G401 (cell line): ENCODE measurements around the gene MARCHF3. TPM values are rescaled to one million over a fixed set of nuclear protein-coding genes. Genes with fewer than 3 reads are reported as not detected.

Experiments
- DNase-seq: peaks from one replicate; pipeline ENCODE4 v3.0.0-alpha.2; 2015; ENCODE audit warnings: low spot score
- in situ Hi-C: cut with HindIII; loops from 2 replicates; pipeline ENCODE4 v1.10.0; 2016; ENCODE audit warnings: low sequenced_read_pairs, mixed read lengths
- total RNA-seq: library from RNA; depleted of rRNA; stranded (reverse); fragments of >200 nt; shearing (Covaris generic); gene quantifications from 2 replicates; pipeline ENCODE4 v1.2.3, GENCODE V29; 2014; rRNA removed

Gene MARCHF3
- not detected in 2 replicates for total RNA-seq

DNA sequence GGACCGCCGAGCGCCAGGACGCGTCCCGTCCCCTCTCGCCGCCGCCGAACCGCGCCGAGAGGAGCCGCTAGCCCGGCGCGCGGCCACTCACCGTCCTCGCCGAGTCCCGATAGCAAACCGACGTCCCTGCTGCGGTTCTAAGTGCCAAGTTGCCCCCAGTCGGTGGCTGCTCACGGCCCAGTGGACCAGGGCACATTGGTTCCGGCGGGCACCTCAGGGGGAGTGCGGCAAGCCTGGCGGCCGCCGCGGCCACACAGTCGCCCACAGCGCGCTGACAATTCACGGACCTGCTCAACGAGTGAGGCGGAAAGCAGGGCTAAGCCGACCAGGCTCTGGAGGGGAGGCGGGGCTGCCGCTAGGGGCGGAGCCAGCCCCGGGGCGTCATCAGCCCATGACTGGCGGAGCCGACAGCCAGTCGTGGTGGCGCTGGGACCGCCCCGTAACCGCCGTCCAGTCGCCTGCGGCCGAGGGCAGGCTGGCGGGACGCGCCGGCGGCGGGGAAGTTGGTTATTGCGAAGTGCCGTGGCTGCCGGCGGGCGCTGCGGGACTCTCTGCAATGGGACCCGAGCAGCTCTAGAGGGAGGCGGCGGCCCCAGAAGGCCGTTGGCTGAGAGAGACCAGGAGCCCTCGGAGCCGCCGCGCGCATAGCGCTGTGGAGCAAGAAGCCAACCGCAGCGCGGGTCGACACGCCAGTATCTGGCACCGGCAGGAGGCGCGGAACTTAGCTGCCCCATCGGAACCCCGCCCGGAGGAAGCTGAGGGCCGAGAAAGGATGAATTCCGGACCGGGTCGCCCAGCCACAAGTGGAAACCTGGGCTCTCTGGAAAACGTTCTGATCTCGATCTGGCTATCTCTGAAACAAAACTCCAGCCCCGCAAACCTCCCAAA lies at the start of gene MARCHF3:
TSS of gene MARCHF3 (minus strand) at position 300 of the 888 bp plus-strand sequence. CDS start 112,387 bp downstream, outside the sequence.
- in situ Hi-C loops = no loop called here
- peak; percentile 93 for DNase-seq

DNA sequence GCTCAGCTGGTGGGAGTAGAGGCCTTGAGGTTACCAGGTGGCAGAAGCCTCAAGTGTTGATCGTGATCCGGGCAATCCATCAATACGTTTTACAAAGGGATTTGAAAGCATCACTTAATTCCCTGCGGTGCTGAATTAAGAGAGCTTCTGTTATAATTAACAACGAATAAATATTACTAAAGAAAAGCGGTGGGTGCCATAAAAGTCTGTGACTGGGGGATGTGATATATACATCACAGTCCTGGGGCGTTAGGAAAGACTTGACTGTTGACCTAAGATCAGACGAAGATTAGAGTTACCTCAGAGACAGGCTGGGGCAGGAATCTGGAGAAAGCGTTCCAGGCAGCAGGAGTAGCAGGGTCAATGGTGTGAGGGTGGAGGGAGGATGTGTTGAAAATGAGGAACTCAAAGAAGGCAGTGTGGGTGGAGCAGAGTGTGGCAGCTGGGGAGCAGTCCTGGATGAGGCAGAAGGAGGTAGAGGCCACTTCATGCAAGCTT lies 49.7 kb upstream of the MARCHF3 start:
- in situ Hi-C loops = no loop called here
- no peak for DNase-seq

DNA sequence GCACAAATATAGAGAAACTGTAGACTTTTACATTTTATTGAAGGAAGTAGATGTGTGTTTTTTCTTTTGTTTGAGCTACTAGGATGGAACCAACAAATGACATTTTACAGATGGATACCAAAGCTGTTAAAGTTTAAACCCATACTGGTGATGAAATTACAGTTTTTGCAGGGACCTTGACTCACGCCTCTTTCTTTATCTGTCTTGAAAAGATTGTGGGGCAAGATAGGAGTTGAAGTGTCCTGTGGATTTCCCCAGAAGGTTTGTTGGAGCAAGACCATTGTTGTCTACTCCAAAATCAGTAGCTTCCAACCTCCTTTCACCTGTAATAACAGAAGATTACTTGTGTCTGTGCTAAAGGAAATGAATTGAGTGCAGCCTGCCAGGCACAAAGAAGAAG lies 47.0 kb upstream of the MARCHF3 start:
- no peak for DNase-seq
- in situ Hi-C loops = no loop called here

DNA sequence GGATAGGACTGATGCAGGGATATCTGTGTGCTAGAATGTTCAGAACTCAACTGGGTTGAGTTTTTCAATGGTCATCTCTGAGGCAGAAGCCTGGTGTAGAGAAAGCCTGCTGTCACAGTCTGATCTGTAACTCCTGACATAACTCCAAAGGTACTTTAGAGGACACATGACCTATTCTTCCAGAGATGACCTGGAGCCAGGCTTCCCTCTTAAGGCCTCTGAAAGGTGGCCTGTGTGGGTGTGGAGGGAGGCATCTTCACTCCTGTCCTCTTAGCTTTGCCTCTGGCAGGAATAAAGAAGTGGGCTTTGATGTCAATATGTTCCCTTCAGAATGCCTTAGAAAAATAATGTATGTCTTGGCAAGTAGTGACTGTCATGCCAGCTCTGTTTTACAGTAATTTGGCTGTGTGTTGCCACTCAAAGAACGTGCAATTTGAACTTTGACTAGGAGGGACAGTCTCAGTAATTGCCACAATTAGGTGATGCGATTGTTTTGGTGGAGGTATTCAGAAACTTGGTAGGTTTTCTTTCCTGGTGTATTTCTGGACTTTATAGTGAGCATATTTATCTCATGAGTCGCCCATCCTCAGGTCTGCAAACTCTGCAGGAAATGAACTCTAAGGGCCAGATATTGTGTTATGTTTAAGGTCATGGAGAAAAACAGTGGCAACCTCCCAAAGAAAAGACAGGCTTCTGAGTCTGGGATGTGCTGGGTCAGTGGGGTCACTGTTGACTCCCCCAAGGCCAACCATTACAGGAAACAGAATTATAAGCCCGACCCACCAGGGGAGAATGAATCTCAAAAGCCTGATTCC lies 46.2 kb upstream of the MARCHF3 start:
- in situ Hi-C loops = no loop called here
- no peak for DNase-seq

DNA sequence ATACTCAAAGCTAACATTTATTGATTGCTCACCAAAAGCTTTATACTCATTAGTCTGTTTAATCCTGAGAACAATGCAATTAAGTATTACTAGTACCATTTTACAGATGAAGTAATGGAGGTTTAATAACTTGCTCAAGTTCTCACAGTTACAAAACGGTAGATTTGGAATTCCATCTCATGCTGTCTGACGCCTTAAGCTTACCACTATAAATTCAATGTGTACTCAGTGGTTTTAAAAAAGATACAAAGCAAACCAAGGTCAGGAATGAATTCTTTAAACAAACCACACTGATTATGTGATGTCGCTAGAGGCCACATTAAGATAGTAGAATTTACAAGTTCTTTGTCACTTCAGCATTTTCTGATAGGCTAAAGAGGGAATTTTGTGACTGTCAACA lies 44.1 kb upstream of the MARCHF3 start:
- in situ Hi-C loops = no loop called here
- DNase-seq = no peak

- in situ Hi-C loops = no loop called here
- DNase-seq = peak; percentile 48
Observed at GRCh38 chr5:127072861-127073846, 42.8 kb upstream of the MARCHF3 start, which contains the start of gene C5orf63. C5orf63 (minus strand) TSS chr5:127073502; CDS start chr5:127058995, 14,507 bp downstream.

DNA sequence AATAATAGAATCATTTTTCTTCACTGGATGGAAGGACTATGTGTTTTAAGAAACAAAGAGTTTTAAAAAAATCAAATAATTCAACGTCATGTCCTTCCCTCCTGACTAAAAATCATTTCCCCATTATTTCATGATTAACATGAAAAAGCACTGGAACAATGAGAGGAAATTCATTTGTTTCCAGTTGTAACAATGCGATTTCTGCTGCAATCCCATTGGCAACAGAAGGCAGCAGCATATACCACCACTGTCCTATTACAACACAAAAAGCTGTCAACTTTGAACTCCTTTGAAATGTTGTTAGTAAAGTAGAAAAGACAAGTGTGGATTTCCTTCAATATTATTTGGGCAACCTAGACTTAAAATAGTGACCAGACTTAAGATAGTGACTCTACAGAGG lies 39.9 kb upstream of the MARCHF3 start:
- no peak for DNase-seq
- in situ Hi-C loops = no loop called here

- in situ Hi-C loops = no loop called here
- no peak for DNase-seq
Observed at GRCh38 chr5:127068493-127069214, 38.3 kb upstream of the MARCHF3 start.

GRCh38 chr5:127066721-127067120 lies 36.4 kb upstream of the MARCHF3 start:
- in situ Hi-C loops = no loop called here
- DNase-seq = no peak

DNA sequence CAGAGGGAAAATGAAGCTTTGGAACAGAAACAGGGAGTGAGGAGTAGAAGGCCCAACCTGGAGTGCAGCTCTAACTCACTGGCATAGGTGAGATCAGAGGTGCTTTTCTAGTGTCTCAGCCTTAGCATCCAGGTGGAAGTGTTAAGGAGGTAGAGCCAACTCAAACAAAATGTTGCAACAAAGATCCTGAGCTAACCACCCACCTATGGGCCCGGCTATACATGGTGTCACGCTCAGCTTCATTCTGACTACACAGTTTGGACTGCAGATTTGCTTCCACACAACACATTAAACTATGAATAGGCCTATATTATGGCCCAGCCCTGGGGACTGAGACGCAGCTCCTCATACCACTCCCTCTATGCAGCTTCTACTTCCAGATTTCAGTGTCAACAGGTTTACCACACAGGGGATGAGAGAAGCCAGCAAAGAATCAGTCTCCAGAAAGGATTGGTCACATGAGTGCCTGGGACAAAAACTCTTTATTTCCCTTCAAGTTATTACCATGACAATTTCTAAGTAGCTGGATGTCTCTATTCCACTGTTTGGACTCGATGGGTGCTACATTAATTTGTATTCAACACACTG lies 34.0 kb upstream of the MARCHF3 start:
- in situ Hi-C loops = no loop called here
- DNase-seq = no peak

DNA sequence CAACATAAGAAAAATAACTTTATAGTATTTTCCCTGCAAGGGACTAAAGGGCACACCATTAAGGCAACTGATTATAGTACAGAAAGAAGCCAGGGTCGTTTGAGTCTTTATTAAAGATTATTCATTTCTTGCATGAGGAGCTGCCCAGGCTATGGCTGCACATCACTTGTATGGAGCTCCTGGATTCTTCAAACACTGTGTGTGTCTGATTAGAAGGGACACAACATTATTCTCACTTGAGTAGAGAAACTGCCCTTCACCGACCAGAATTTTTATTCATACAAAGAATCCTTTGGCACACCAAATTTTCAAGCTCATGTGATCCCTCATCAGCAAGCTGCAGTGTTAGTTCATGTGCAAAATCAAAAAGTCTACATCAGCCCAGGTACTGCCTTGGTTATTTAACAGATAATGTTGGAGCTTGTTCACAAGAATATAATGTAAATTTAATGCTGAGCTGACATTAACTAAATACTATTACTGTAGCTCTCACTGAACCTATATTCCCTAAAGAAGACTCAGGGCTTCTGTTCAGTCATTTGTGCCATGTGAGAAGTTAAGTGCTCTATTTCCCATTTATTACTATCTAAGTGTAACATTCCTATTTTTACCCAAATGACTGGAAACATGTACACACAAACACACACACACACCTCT lies 33.0 kb upstream of the MARCHF3 start:
- in situ Hi-C loops = no loop called here
- no peak for DNase-seq

DNA sequence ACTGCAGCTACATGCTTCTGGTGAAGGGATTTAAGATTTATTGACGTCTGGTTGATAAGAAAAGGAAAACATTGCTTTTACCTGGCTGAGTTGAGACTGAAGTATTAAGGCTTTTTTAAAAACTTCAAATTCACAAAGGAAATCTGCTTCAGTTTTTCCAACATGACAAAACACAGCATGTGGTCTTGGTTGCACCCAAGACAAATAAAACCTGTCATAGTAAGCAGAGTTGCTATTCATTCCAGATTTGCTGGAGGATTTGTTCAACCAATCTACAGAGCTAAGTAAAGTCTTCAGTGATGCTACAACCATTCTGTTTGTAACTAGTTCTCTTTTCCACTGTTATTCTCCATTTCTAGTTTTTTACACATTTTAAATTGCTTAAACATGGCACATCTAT lies 31.6 kb upstream of the MARCHF3 start:
- in situ Hi-C loops = no loop called here
- no peak for DNase-seq

- DNase-seq = no peak
- in situ Hi-C loops = no loop called here
Observed at GRCh38 chr5:127061537-127061936, 31.2 kb upstream of the MARCHF3 start.

GRCh38 chr5:127060470-127060985 lies 30.2 kb upstream of the MARCHF3 start:
- in situ Hi-C loops = no loop called here
- DNase-seq = no peak

DNA sequence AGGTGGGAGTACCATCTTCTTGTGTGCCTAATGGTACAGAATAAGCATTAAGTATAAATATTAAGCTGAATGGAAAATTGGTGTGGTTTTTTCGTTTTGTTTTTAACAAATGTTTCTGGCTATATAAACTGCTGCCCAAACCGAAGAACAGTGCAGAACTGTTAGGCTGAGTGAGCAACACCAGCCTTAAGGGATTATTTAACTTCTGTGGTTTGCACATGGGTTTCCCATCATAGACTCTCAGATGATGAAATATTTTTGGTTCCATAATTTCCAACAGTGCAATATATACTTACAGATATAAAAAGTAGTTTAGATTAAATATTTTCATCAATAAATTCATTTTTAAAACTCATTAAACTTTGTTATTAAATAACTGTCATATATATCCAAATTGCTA lies 26.5 kb upstream of the MARCHF3 start:
- in situ Hi-C loops = no loop called here
- DNase-seq = no peak

DNA sequence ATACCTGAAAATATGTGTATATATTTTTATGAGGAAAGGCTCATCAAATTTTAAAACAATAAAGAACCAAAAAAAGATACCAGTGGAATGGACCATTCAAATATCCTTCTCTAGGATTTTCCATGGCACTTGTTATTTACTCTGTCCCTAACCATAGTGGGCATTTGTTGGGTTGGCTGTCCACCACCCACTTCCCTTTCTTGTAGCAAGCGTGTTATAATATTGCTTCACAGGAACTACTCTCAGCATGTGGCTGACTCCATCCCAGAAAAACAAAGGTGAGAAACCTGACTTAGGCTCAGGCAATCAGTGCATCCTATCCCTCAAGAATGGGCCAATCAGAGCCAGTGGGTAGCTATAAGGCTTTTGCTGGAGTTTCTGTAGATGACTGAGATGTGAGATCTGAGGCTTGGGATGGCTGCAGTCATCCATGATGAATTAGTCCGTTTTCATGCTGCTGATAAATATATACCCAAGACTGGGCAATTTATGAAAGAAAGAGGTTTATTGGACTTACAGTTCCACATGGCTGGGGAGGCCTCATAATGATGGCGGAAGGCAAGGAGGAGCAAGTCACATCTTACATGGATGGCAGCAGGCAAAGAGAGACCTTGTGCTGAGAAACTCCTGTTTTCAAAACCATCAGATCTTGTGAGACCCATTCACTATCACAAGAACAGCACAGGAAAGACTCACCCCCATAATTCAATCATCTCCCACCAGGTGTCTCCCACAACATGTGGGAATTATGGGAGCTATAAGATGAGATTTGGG lies 25.7 kb upstream of the MARCHF3 start:
- in situ Hi-C loops = no loop called here
- DNase-seq = no peak
